Stimulated activated memory B cell treated with anti-CD40 and anti-IgM and Interleukin-4, amounts not matched to agents 10 μg/mL and 1 μg/mL and 100 μg/mL, for 72 hours (primary cell): Measurements from ENCODE around the gene PRM1.
"Not testable (repeated sequence)": the region's sequence is repeated elsewhere in the genome, so short reads cannot be mapped to it uniquely, and the experiment has no call there.

ENCODE experiments used
- ATAC-seq: fragments of 150-1000 bp; cut with Tn5 transposase; 2 replicates; pipeline ENCODE4 v1.10.0; 2021
- H3K27ac Mint-ChIP-seq: one replicate; pipeline ENCODE4 v1.8.0; 2022; ENCODE audit warnings: mild to moderate bottlenecking, mixed read lengths
- H3K27me3 Mint-ChIP-seq: one replicate; pipeline ENCODE4 v1.8.0; 2022; ENCODE audit warnings: mixed read lengths
- H3K36me3 Mint-ChIP-seq: one replicate; pipeline ENCODE4 v1.8.0; 2022; ENCODE audit warnings: mixed read lengths
- H3K4me1 Mint-ChIP-seq: one replicate; pipeline ENCODE4 v1.8.0; 2022; ENCODE audit warnings: mixed read lengths
- H3K4me3 Mint-ChIP-seq: one replicate; pipeline ENCODE4 v1.8.0; 2022; ENCODE audit warnings: mild to moderate bottlenecking, moderate library complexity, mixed read lengths
- H3K9me3 Mint-ChIP-seq: one replicate; pipeline ENCODE4 v1.8.0; 2022; ENCODE audit warnings: mixed read lengths

The PRM1 gene

DNA sequence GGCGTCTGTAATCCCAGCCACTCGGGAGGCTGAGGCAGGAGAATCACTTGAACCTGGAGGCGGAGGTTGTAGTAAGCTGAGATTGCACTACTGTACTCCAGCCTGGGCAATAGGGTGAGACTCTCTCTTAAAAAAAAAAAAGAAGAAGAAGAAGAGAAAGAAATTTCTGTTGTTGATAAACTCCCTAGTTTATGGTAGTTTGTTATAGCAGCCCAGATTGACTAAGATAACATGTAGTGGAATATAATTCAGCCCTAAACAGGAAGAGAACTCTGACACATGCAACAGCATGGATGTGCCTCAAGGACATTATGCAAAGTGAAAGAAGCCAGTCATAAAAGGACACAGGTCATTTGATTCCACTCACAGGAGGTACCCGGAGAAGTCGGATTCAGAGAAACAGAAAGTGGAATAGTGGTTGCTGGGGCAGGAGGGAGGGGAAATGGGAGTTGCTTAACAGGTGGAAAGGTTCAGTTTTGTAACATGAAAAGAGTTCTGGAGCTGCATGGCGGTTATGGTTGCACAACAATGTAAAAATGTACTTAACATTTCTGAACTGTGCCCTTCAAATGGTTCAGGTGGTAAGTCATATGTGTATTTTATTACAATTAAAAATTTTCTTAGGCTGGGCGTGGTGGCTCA, 26.0 kb upstream of the PRM1 start:
- Mint-ChIP-seq H3K4me3 (no peak overlapping the region), H3K27ac (peak overlapping the region; percentile 81), H3K36me3 (no peaks in the 10 kb centered on the region), H3K9me3 (peaks cover 3% of the 10 kb centered on the region), H3K27me3 (no peaks in the 10 kb centered on the region), H3K4me1 (peaks cover 58% of the 10 kb centered on the region)
- ATAC-seq = no peak

- ATAC-seq = no peak
- Mint-ChIP-seq H3K9me3 (peaks cover 3% of the 10 kb centered on the region), H3K36me3 (no peaks in the 10 kb centered on the region), H3K4me1 (peaks cover 51% of the 10 kb centered on the region), H3K27ac (peak overlapping the region; percentile 81), H3K27me3 (no peaks in the 10 kb centered on the region), H3K4me3 (no peak overlapping the region)
These were observed 25.3 kb upstream of the PRM1 start for GRCh38 chr16:11306381-11306780.

- H3K27me3 Mint-ChIP-seq = no peaks in the 10 kb centered on the region
- H3K9me3 Mint-ChIP-seq = peaks cover 3% of the 10 kb centered on the region
- peaks cover 42% of the 10 kb centered on the region for H3K4me1 Mint-ChIP-seq
- no peak overlapping the region for H3K27ac Mint-ChIP-seq
- H3K36me3 Mint-ChIP-seq = no peaks in the 10 kb centered on the region
- H3K4me3 Mint-ChIP-seq = no peak overlapping the region
- ATAC-seq = no peak
These were observed 22.4 kb upstream of the PRM1 start for GRCh38 chr16:11303405-11304138.

DNA sequence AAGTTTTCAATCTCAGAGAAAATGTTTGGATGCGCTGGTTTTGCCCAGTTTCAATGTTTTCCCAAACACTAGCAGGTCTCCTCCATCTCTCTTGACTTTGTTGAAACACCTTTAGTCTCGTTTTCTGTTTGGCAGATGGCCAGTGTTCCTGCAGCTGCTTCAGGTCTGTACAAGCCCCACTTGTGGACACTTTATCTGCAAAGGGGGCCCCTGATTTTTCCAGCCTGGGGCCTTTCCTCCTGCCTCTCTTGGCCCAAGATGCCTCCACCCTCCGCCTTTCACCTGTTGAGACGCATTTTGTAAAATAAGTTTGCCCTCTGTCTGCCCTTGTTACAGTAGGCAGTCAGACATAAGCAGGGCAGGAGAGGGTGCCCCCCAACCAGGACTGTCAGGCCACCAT, 21.8 kb upstream of the PRM1 start:
- Mint-ChIP-seq H3K4me3 (no peak overlapping the region), H3K4me1 (peaks cover 42% of the 10 kb centered on the region), H3K27ac (no peak overlapping the region), H3K9me3 (peaks cover 3% of the 10 kb centered on the region), H3K27me3 (no peaks in the 10 kb centered on the region), H3K36me3 (no peaks in the 10 kb centered on the region)
- ATAC-seq = no peak

DNA sequence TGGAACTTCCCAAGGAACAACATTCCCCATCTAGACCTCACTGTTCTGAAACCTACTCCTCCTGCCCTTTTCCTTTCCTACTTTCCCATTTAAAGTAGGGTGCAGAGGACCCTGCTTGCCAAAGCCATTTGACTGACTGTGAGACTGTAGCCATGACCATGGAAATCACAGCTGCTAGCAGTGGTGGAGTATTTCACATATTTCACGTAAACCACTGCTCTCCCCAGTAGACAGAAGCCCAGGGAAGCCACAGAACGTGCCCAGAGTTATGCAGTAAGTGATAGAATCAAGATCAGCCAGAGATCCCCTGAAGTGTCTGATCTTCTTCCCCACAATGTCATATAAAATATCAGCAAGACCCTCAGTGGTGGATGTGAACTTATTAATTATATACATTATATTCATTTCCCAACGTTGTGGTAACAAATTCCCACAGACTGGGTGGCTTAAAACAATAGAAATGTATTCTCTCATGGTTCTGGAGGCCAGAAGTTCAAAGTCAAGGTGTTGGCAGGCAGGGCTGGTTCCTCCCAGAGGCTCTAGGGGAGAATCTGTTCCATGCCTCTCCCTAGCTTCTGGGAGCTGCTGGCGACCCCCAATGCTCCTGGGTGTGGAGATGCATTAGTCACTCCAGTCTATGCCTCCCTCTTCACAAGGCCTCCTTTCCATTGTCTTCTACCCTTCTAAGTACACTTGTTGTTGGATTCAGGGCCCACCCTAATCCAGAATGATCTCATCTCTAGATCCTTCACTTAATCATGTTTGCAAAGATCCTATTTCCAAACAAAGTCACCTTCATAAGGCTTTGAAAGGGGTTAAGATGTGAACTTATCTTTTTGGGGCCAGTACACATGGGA, 20.7 kb upstream of the PRM1 start:
- H3K9me3 Mint-ChIP-seq = no peaks in the 10 kb centered on the region
- H3K36me3 Mint-ChIP-seq = no peaks in the 10 kb centered on the region
- peak overlapping the region; percentile 62 for H3K27ac Mint-ChIP-seq
- no peak overlapping the region for H3K4me3 Mint-ChIP-seq
- no peaks in the 10 kb centered on the region for H3K27me3 Mint-ChIP-seq
- no peak for ATAC-seq
- H3K4me1 Mint-ChIP-seq = peaks cover 44% of the 10 kb centered on the region

DNA sequence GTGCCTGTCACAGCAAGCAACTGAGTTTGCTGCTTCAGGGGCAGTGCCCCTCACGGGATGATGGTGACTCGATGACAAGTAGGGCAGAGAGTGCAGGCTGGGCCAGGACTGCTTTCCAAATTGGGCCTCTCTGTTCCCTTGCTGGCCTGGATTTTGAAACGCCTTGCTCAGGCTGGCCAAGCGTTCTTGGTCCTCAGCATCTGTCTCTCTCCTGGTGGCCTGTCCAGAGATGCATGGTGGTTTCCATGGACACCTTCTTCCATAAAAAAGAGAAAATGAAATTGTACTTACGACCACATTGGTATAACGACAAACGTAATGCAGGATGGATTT, 19.4 kb upstream of the PRM1 start:
- no peaks in the 10 kb centered on the region for H3K9me3 Mint-ChIP-seq

GRCh38 chr16:11299865-11300559, 18.9 kb upstream of the PRM1 start:
- Mint-ChIP-seq H3K9me3 (no peaks in the 10 kb centered on the region), H3K27me3 (no peaks in the 10 kb centered on the region), H3K27ac (peak overlapping the region; percentile 62), H3K4me1 (peaks cover 46% of the 10 kb centered on the region), H3K4me3 (no peak overlapping the region), H3K36me3 (no peaks in the 10 kb centered on the region)
- ATAC-seq = no peak

More for the DNA sequence above, 19.4 kb upstream of the PRM1 start:
- Mint-ChIP-seq H3K4me1 (peaks cover 42% of the 10 kb centered on the region), H3K36me3 (no peaks in the 10 kb centered on the region), H3K27ac (peak overlapping the region; percentile 62), H3K27me3 (no peaks in the 10 kb centered on the region), H3K4me3 (no peak overlapping the region)
- no peak for ATAC-seq

DNA sequence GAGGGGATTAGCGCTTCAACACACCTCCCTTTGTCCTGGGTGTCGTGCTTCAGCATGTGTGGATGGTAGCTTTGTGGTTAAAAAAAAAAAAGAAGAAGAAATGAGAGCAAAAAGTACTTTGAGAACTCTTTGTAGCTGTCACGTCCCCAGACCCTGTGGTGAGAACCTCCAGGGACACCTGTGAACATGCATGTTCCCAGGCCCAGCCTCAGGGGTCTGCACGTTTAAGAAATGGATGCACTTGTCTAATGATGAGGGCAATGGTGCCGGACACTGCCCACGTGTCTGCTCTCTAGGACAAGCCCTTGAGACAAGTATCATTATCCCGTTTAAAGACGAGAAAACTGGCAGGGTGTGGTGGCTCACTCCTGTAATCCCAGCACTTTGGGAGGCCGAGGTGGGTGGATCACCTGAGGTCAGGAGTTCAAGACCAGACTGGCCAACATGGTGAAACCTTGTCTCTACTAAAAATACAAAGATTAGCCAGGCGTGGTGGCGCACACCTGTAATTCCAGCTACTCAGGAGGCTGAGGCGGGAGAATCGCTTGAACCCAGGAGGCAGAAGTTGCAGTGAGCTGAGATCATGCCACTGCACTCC, 17.9 kb upstream of the PRM1 start:
- Mint-ChIP-seq H3K27ac (peak overlapping the region; percentile 88), H3K4me1 (peaks cover 54% of the 10 kb centered on the region), H3K4me3 (peak overlapping the region; percentile 10)
- not testable (repeated sequence) for H3K9me3 Mint-ChIP-seq, H3K36me3 Mint-ChIP-seq, H3K27me3 Mint-ChIP-seq
- peak; percentile 27 for ATAC-seq

DNA sequence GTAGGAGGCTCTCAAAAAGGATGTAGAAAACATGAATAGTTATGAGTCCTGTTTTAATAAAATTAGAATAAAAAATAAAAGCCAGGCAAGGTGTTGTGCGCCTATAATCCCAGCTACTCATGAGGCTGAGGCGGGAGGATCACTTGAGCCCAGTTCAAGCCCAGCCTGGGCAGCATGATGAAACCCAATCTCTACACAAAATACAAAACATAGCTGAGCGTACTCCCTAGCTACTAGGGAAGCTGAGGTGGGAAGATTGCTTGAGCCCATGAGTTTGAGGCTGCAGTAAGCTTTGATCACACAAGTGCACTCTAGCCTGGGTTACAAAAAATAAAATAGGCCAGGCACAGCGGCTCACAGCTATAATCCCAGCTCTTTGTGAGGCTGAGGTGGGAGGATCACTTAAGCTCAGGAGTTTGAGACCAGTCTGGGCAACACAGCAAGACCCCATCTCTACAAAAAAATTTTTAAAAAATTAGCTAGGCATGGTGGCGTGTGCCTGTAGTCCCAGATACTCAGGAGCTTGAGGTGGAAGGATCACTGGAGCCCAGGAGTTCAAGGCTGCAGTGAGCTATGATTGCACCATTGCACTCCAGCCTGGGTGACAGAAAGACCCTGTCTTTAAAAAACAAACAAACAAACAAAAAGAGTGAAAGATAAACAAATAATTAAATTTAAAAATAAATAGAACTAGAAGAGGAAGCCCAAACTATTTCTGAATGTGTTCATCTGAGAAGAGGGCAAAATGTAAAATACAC, 17.2 kb upstream of the PRM1 start:
- Mint-ChIP-seq H3K27ac (peak overlapping the region; percentile 88), H3K36me3 (no peaks in the 10 kb centered on the region), H3K4me1 (peaks cover 62% of the 10 kb centered on the region), H3K9me3 (no peaks in the 10 kb centered on the region), H3K4me3 (peak overlapping the region; percentile 49), H3K27me3 (no peaks in the 10 kb centered on the region)
- ATAC-seq = no peak

DNA sequence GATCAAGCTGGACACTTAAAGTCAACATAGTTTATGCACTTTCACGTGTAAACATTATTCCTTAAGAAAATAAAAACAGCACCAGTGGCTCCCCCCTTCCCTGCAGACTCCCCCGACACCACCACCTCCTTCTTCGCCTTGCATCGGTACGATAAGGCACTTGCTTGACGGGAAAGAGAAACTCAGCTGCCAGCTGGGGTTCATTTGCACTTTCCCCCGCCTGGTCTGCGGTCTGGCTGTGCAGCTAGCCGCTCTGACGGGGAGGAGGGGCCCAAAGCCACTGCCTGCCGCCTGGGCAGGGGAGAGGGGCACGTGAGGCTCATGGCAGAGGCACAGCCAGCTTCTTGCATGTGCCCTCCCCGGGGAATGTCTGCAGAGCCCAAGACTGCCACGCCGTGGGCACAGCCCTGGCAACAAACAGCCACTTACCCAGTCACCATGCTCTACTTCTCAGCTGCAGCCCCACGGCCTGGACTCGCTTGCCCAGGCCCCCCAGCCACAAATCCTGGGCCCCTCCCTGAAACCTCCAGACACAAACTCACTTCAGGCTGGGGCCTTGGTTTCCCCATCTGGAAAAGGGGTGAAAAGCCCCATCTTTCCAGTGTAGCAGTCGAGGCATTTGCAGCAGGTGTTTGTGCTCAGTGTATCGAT, 16.5 kb upstream of the PRM1 start:
- ATAC-seq = peak; percentile 98
- Mint-ChIP-seq H3K4me1 (peaks cover 64% of the 10 kb centered on the region), H3K27me3 (no peaks in the 10 kb centered on the region), H3K9me3 (no peaks in the 10 kb centered on the region), H3K36me3 (no peaks in the 10 kb centered on the region), H3K27ac (peak overlapping the region; percentile 88), H3K4me3 (peak overlapping the region; percentile 49)

DNA sequence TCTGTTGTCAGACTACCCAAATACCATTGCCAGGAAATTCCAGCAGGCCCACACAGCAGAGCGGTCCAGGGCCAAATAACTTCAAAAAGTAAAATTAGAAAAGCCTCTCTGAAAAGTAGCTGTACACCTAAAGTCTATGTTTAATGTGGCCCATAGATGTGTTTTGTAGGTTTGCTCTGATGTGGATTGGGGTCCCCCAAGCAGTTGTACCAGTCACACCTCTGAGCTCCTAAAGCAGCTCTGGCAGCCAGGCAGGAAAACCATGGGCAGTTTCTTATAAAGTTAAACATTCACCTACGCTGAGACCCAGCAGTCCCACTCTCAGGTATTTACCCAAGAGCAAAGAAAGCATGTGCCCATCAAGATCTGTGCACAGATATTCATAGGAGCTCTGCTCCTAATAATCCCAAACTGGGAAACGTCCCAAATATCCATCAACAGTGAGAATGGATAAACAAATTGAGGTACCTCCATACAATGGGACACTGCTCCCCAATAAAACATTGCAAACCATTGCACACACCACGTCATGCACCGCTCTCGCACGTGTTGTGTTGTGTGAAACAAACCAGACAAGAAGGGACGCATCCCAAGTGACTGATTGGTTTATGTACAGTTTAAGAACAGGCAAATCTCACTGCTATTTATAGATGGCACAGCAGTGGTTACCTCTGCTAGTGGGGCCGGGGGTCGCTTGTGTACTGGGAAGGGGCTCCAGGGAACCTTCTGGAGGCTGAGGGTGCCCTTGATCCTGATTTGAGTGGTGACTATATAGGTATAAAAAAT, 15.8 kb upstream of the PRM1 start:
- peak overlapping the region; percentile 88 for H3K27ac Mint-ChIP-seq
- H3K27me3 Mint-ChIP-seq = no peaks in the 10 kb centered on the region
- peaks cover 65% of the 10 kb centered on the region for H3K4me1 Mint-ChIP-seq
- H3K4me3 Mint-ChIP-seq = peak overlapping the region; percentile 49
- no peaks in the 10 kb centered on the region for H3K36me3 Mint-ChIP-seq
- no peaks in the 10 kb centered on the region for H3K9me3 Mint-ChIP-seq
- peak; percentile 13 for ATAC-seq

DNA sequence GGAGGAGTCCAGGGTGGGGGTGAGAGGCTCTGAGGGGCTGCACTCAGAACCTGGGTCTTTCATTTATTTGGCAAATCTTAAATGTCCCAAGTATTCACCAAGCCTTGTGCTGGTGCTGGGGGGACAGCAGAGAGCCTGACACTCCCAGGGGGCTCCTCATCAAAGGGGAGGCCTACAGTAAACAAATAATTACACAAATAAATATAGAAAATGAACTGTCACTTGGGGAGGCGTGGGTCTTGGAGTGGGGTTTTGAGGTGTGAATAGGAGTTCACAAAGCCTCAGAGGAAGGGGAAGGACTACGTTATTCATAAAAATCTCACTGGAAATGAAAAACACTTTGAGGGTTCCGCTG, 15.2 kb upstream of the PRM1 start:
- ATAC-seq = no peak
- H3K27me3 Mint-ChIP-seq = no peaks in the 10 kb centered on the region

GRCh38 chr16:11295672-11296071, 14.5 kb upstream of the PRM1 start:
- Mint-ChIP-seq H3K9me3 (no peaks in the 10 kb centered on the region), H3K4me1 (peaks cover 65% of the 10 kb centered on the region), H3K27me3 (no peaks in the 10 kb centered on the region), H3K36me3 (no peaks in the 10 kb centered on the region), H3K27ac (no peak overlapping the region), H3K4me3 (no peak overlapping the region)
- ATAC-seq = no peak

More for the DNA sequence above, 15.2 kb upstream of the PRM1 start:
- Mint-ChIP-seq H3K36me3 (no peaks in the 10 kb centered on the region), H3K9me3 (no peaks in the 10 kb centered on the region), H3K4me3 (no peak overlapping the region), H3K4me1 (peaks cover 65% of the 10 kb centered on the region), H3K27ac (peak overlapping the region; percentile 88)
